Aortic smooth muscle cell (primary cell): Measurements from ENCODE around the gene RNF8. TPM values are rescaled to one million over a fixed set of nuclear protein-coding genes. Genes with fewer than 3 reads are reported as not detected.

Source experiments
- total RNA-seq: library from RNA; depleted of rRNA; stranded (reverse); fragments of >200 nt; gene quantifications from 2 replicates; pipeline ENCODE4 v1.2.3, GENCODE V29; 2014

Gene RNF8, protein sequence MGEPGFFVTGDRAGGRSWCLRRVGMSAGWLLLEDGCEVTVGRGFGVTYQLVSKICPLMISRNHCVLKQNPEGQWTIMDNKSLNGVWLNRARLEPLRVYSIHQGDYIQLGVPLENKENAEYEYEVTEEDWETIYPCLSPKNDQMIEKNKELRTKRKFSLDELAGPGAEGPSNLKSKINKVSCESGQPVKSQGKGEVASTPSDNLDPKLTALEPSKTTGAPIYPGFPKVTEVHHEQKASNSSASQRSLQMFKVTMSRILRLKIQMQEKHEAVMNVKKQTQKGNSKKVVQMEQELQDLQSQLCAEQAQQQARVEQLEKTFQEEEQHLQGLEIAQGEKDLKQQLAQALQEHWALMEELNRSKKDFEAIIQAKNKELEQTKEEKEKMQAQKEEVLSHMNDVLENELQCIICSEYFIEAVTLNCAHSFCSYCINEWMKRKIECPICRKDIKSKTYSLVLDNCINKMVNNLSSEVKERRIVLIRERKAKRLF
- 18.2 and 24.7 TPM in 2 replicates for total RNA-seq

DNA sequence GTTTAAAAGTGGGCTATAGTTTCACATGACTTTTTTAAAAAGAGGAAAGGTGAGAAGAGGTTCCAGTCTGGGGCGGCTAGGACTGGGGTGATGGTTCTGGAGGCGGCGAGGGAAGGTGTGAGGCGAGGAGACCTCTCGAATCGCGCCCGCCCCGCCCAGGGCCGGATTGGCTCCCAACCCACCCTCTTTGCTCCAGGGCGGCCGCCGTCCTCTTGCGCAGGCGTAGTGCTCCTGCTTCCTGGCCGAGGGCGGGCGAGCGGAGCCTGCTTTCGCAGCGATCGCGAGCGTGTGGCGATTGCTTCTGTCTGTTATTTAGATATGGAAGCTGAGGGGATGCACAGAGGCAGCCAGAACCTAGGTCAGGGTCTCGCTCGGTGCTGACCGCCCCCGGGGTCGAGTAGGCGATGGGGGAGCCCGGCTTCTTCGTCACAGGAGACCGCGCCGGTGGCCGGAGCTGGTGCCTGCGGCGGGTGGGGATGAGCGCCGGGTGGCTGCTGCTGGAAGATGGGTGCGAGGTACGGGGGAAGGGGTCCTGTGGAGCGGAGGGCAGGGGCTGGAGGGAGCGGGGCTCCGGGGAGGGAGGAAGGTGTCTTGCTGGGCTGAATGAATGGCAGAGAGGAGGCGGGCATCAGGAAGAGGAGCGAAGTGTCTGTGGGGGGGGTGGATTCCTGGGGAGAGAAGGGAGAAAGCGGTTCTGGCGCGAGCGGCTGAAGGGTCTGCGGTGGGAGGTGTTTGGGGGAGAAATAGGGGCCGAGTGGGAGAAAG lies at the start of gene RNF8:
RNF8 (plus strand) TSS at position 223 of the 765 bp plus-strand sequence; CDS start at position 405, 182 bp downstream.

DNA sequence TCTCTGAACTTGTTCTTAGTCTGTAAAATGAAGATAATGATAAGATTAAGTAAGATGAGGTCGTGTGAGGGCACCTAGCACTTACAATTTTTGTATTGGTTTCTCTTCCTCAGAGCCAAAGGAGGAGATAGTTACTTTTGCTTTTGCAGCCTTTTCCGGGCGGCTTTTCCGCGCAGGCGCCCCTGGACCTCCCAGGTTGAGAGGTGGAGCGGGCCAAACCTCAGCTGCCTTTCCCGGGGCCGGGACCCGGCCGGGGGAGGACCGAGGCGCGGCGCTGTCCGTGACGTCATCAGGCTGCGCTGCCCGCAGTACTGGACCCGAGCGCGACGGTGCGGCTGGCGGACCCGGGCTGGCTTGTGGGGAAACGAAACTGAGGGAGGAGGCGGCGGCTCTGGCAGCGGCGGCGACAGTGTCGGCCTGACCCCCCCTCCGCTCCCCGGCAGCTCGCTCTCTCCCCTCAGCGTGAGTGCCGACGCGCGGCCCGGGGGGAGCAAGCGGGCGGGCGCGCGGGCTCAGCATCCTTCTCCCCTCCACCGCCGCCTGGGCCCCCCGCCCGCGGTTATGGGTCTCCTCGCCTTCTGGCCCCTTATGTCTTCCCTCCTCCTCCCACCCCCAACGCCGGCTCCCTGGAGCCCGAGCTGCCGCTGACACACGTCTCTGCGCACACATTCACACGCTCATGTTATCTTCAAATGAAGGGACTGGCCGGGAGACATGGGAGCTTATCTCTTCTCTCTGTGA lies 79.3 kb downstream of the RNF8 start, which contains the start of gene CMTR1:
CMTR1 (plus strand) TSS at position 306 of the 741 bp plus-strand sequence. CDS start 2,409 bp downstream, outside the sequence.

Other genes starting within 250 kb of the RNF8 start
- gene PIM1, start 183.8 kb upstream of the RNF8 start, total RNA-seq = 3.7 and 6.0 TPM in 2 replicates
- 3.3 and 4.0 TPM in 2 replicates for gene TBC1D22B, start 96.2 kb upstream of the RNF8 start, total RNA-seq
- 1.3 and 1.8 TPM in 2 replicates for gene TMEM217, start 95.8 kb upstream of the RNF8 start, total RNA-seq
- gene CMTR1, start 79.2 kb downstream of the RNF8 start, total RNA-seq = 34.0 and 35.7 TPM in 2 replicates
- 22.1 and 23.8 TPM in 2 replicates for gene CCDC167, start 145.9 kb downstream of the RNF8 start, total RNA-seq